ENCODE results near the gene ZC2HC1B.
"Not testable (repeated sequence)": the region's sequence is repeated elsewhere in the genome, so short reads cannot be mapped to it uniquely, and the experiment has no call there.

The ZC2HC1B gene

GRCh38 chr6:143871202-143871730 lies 7.0 kb downstream of the ZC2HC1B start:
- CTCF ChIA-PET = interaction anchor here (0.7 kb wide), 1 partner anchor 181 kb away, joined by 3 read pairs; no protein-coding TSS in a partner anchor
- H3K9me3 ChIP-seq (ENCODE audit: control insufficient read depth, insufficient read depth, low read depth, low read length); H3K27ac ChIP-seq (ENCODE audit: extremely low read depth, low read depth, low read length); H3K36me3 ChIP-seq (ENCODE audit: control insufficient read depth in 2 of 2, insufficient read depth in 1 of 2, low read length in 2 of 2); H3K4me1 ChIP-seq (ENCODE audit: control insufficient read depth, insufficient read depth, low read length); POLR2A ChIA-PET; H3K4me3 ChIP-seq (ENCODE audit: low read depth, low read length): not testable (repeated sequence)
- peak; percentile 94 for TF ChIP-seq ZNF157 (tag by site-specific recombination; IDR thresholded peaks at IDR 0.05)

GRCh38 chr6:143872201-143872600 lies 7.9 kb downstream of the ZC2HC1B start:
- H3K27ac ChIP-seq (ENCODE audit: extremely low read depth, low read depth, low read length) = no peak overlapping the region
- POLR2A ChIA-PET = no interaction called here
- no peak overlapping the region for H3K4me3 ChIP-seq (ENCODE audit: low read depth, low read length)
- no peaks in the 10 kb centered on the region for H3K36me3 ChIP-seq (ENCODE audit: control insufficient read depth in 2 of 2, insufficient read depth in 1 of 2, low read length in 2 of 2)
- no peaks in the 10 kb centered on the region for H3K4me1 ChIP-seq (ENCODE audit: control insufficient read depth, insufficient read depth, low read length)
- TF ChIP-seq REPIN1 (tag by site-specific recombination; IDR thresholded peaks at IDR 0.05; ENCODE audit: low read depth) (no peak), ZNF473 (tag by site-specific recombination; IDR thresholded peaks at IDR 0.05) (no peak), HOXA7 (CRISPR knock-in tag; IDR thresholded peaks at IDR 0.05; ENCODE audit: borderline replicate concordance) (no peak), YY2 (tag by site-specific recombination; IDR thresholded peaks at IDR 0.05) (no peak), ZNF19 (tag by site-specific recombination; IDR thresholded peaks at IDR 0.05; ENCODE audit: low read depth) (no peak), ZNF510 (tag by site-specific recombination; IDR thresholded peaks at IDR 0.05; ENCODE audit: insufficient replicate concordance) (no peak), ZNF433 (tag by site-specific recombination; IDR thresholded peaks at IDR 0.05; ENCODE audit: low read depth) (no peak)
- H3K9me3 ChIP-seq (ENCODE audit: control insufficient read depth, insufficient read depth, low read depth, low read length) = no peaks in the 10 kb centered on the region
- CTCF ChIA-PET = interaction anchor here (0.7 kb wide), 1 partner anchor 182 kb away, joined by 3 read pairs; no protein-coding TSS in a partner anchor

- CTCF ChIA-PET; H3K36me3 ChIP-seq (ENCODE audit: control insufficient read depth in 2 of 2, insufficient read depth in 1 of 2, low read length in 2 of 2); H3K4me1 ChIP-seq (ENCODE audit: control insufficient read depth, insufficient read depth, low read length); H3K4me3 ChIP-seq (ENCODE audit: low read depth, low read length); POLR2A ChIA-PET; H3K9me3 ChIP-seq (ENCODE audit: control insufficient read depth, insufficient read depth, low read depth, low read length); H3K27ac ChIP-seq (ENCODE audit: extremely low read depth, low read depth, low read length): not testable (repeated sequence)
- TF ChIP-seq ZNF585B (tag by site-specific recombination; IDR thresholded peaks at IDR 0.05) = peak; percentile 42
Observed at GRCh38 chr6:143873600-143873999, 9.3 kb downstream of the ZC2HC1B start.

GRCh38 chr6:143874503-143874902 lies 10.2 kb downstream of the ZC2HC1B start:
- H3K4me1 ChIP-seq (ENCODE audit: control insufficient read depth, insufficient read depth, low read length); H3K27ac ChIP-seq (ENCODE audit: extremely low read depth, low read depth, low read length); H3K36me3 ChIP-seq (ENCODE audit: control insufficient read depth in 2 of 2, insufficient read depth in 1 of 2, low read length in 2 of 2); H3K9me3 ChIP-seq (ENCODE audit: control insufficient read depth, insufficient read depth, low read depth, low read length); POLR2A ChIA-PET; CTCF ChIA-PET; H3K4me3 ChIP-seq (ENCODE audit: low read depth, low read length): not testable (repeated sequence)

DNA sequence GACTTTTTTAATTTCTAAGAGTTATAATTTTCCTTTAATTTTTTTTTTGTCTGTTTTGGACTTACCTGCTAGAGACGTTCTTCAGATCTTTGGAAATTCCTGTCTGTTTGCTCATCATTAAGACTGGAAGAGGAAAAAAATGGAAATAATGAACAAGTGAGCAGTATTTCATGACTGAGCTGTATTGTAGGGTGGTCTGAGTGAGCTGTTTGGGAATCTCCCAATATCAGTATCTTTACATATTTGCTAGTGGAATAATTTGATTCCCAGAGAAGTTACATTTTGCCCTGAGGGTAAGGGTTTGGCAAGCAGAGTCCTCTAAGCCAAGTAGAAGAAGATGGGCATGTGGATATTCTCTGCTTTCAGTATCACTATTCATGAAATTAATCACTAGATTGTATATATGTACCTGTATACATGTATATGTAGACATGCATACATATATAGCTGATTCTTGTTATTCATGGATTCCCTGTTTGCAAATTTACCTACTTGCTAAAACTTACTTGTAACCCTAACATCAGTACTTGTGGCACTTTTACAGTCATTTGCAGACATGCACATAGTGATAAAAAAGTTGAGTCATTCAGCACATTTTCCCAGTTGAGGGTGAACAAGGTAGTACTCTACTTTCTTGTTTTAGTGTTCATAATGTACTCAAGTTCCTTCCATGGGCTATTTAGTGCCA lies 13.5 kb downstream of the ZC2HC1B start:
- H3K27ac ChIP-seq (ENCODE audit: extremely low read depth, low read depth, low read length) = no peak overlapping the region
- no peaks in the 10 kb centered on the region for H3K4me1 ChIP-seq (ENCODE audit: control insufficient read depth, insufficient read depth, low read length)
- no peaks in the 10 kb centered on the region for H3K36me3 ChIP-seq (ENCODE audit: control insufficient read depth in 2 of 2, insufficient read depth in 1 of 2, low read length in 2 of 2)
- POLR2A ChIA-PET = interaction anchor here (0.6 to 1.7 kb wide), 2 partner anchors 35 to 139 kb away, joined by 3 read pairs; partner anchors contain the start of gene LTV1
- no peak overlapping the region for H3K4me3 ChIP-seq (ENCODE audit: low read depth, low read length)
- no peaks in the 10 kb centered on the region for H3K9me3 ChIP-seq (ENCODE audit: control insufficient read depth, insufficient read depth, low read depth, low read length)
- CTCF ChIA-PET = no interaction called here
- TF ChIP-seq ZNF266 (tag by site-specific recombination; IDR thresholded peaks at IDR 0.05; ENCODE audit: low read depth) (no peak), ZSCAN23 (tag by site-specific recombination; IDR thresholded peaks at IDR 0.05) (no peak), ZNF521 (tag by site-specific recombination; IDR thresholded peaks at IDR 0.05) (no peak), YY2 (tag by site-specific recombination; IDR thresholded peaks at IDR 0.05) (no peak), IKZF3 (tag by site-specific recombination; IDR thresholded peaks at IDR 0.05) (no peak), ZSCAN5A (tag by site-specific recombination; IDR thresholded peaks at IDR 0.05) (no peak), OVOL3 (tag by site-specific recombination; IDR thresholded peaks at IDR 0.05) (no peak), ZNF837 (tag by site-specific recombination; IDR thresholded peaks at IDR 0.05) (no peak), ZNF433 (tag by site-specific recombination; IDR thresholded peaks at IDR 0.05; ENCODE audit: low read depth) (no peak), ZNF549 (tag by site-specific recombination; IDR thresholded peaks at IDR 0.05) (no peak)
- TF ChIP-seq, protein P1, sequence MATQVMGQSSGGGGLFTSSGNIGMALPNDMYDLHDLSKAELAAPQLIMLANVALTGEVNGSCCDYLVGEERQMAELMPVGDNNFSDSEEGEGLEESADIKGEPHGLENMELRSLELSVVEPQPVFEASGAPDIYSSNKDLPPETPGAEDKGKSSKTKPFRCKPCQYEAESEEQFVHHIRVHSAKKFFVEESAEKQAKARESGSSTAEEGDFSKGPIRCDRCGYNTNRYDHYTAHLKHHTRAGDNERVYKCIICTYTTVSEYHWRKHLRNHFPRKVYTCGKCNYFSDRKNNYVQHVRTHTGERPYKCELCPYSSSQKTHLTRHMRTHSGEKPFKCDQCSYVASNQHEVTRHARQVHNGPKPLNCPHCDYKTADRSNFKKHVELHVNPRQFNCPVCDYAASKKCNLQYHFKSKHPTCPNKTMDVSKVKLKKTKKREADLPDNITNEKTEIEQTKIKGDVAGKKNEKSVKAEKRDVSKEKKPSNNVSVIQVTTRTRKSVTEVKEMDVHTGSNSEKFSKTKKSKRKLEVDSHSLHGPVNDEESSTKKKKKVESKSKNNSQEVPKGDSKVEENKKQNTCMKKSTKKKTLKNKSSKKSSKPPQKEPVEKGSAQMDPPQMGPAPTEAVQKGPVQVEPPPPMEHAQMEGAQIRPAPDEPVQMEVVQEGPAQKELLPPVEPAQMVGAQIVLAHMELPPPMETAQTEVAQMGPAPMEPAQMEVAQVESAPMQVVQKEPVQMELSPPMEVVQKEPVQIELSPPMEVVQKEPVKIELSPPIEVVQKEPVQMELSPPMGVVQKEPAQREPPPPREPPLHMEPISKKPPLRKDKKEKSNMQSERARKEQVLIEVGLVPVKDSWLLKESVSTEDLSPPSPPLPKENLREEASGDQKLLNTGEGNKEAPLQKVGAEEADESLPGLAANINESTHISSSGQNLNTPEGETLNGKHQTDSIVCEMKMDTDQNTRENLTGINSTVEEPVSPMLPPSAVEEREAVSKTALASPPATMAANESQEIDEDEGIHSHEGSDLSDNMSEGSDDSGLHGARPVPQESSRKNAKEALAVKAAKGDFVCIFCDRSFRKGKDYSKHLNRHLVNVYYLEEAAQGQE (tag by site-specific recombination; IDR thresholded peaks at IDR 0.05) = no peak

All from HEK293 (cell line).